Renal pelvis (tissue), 4 donors: Measurements from ENCODE around the gene CAMKV. TPM values are rescaled to one million over a fixed set of nuclear protein-coding genes. Genes with fewer than 3 reads are reported as not detected.
"Not testable (repeated sequence)": the region's sequence is repeated elsewhere in the genome, so short reads cannot be mapped to it uniquely, and the experiment has no call there.

Experiments
- DNase-seq: peaks from one replicate; pipeline ENCODE4 v3.0.0-alpha.2; 2013
- polyA plus RNA-seq, 3 donors: library from polyadenylated mRNA; unstranded; fragments of 120-200 nt; gene quantifications; one replicate each; pipeline ENCODE4 v1.2.1, GENCODE V29; 2013; ENCODE audit not compliant: insufficient read length in 3 of 3

The CAMKV gene
- polyA plus RNA-seq, 3 donors = 0.06 to 0.41 (median 0.26) TPM

- DNase-seq = no peak
These were observed 14.0 kb downstream of the CAMKV start for GRCh38 chr3:49855662-49856061.

DNA sequence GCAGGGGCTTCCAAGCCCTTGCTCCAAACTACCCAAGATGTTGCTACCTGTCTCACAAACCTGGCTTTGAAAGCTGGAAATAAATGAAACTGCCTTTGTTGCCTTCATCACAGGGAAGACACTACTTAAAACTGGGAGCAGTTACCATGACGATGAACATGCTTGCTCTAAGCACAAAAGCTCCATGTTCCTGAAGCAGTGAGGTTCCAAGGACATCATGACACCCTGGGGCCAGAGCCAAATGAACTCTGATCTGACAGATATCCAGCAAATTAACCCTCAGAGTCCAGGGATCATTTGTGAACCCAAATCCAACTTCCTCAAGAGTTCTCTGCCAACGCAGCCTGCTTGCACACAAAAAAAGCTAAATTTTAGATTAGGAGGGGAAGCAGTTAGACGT, 24.0 kb downstream of the CAMKV start:
- DNase-seq = no peak

DNA sequence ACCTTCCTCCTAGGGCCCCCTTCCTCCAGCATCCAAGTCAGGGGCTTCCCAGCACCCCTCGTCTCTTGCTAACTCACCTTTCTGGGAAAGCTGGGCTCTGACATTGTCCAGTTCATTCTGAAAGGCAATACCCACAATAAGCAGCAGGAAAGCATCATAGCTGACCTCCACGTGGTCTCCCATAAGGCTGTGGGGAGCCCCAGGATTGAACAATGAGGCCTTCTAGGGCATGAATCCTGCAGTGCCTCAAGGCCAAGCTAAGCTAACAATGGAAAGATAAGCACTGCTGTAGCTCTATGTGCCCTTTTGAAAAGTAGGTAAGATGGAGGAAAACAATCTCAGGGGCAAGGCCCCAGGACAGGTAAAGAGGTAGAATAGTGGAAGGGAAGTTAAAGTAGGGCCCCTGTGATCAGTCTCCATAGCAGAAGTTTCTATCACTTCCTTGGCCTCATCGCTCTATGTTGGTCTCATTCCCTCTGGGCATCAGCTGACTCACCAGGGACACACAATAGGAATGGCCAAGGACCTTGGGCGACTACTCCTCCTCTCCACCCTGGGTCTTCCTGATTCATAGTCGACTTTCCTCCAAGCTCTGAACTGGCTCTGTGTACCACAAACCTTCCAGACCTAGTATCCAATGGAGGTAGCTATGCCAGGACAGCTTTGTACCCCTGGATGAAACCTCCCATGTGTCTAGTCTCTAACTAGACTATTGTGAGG, 25.1 kb downstream of the CAMKV start:
- DNase-seq = no peak

GRCh38 chr3:49842843-49843517, 26.7 kb downstream of the CAMKV start:
- no peak for DNase-seq

- no peak for DNase-seq
These were observed 27.9 kb downstream of the CAMKV start for GRCh38 chr3:49841806-49842205.

DNA sequence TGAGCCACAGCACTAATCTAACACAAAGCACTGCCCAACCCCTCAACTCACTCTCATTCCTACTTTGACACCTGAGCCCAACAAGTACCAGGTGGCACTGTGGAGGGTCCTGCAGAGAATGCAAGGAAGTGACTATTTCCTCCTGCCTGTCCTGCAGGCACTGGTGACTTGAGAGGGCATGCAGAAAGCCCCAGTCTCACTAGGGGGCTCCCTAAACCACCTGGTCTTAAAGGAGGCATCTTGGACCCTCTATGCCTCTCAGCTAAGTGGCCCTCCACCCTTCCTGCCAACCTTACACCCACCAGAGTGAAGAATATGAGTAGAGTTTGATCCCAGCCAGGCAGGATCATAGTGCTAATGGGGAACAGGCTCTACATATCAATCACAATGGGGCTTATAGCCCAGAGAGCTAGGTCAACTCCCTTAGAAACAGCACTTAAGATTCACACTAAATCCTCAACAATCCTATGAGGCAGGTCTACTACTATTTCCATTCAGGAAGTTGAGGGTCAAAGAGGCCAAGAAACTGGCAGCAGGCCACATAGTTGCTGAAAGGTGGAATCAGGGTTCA, 28.5 kb downstream of the CAMKV start:
- DNase-seq = no peak

GRCh38 chr3:49840388-49840787, 29.3 kb downstream of the CAMKV start:
- DNase-seq = no peak

GRCh38 chr3:49839193-49839809, 30.4 kb downstream of the CAMKV start:
- peak; percentile 75 for DNase-seq

DNA sequence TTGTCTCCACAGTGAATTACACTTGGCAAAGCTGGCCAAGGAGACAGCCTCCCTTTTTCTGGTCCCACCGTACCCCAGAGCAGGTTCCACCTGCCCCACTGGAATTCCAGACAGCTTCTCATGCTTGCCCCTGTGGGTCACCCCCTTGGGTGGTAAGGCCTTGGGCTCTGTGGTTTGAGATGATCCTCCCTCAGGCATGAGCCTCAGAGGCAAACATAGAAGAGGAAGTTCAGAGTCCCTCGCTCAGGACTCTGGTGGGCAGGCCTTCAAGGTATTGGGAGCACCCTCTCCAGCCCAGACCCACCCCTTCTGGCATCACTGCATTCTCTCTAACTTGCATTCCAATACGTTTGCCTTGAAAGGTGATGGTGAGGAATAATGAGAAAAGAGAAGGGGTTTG, 38.4 kb downstream of the CAMKV start:
- DNase-seq = no peak

- DNase-seq = no peak
These were observed 43.7 kb downstream of the CAMKV start for GRCh38 chr3:49826016-49826415.

GRCh38 chr3:49823131-49823530, 46.6 kb downstream of the CAMKV start:
- DNase-seq = not testable (repeated sequence)

DNA sequence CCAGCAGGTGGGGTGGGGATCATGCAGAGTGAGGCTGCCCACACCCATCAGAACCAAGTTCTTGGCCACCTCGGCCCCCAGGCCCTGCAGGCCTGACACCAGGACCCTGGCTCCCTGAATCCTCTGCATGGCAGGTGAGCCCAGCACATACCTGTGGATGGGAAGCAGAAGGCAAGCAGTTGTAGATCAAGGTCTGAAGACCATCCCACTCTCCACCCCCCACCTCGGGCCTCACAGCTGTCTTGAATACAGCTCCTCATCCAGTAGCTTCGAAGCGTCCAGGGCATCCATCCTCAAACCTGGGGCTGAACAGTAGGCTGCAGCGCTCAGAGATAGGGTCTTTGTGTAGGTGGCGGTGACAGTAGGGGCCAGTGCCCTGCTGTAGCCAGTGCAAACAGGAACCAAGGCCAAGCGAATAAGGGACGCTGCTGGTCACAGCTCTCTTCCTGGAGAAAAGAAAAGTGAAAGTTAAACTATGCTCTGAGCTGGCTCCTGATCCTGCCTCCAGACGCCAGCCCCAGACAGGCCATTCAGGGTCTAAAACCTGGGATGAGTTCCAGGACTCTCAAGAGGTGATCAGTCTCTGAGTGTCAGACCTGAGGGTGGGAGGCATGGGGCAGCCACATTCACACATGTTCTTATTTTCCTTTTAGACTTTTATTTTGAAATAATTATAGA, 56.1 kb downstream of the CAMKV start, which contains the start of gene UBA7:
Gene UBA7, minus strand, starts transcription at position 457 of the 678 bp plus-strand sequence. Its CDS starts 166 bp downstream, at position 291.
- DNase-seq = peak; percentile 50

GRCh38 chr3:49812916-49813496, 56.7 kb downstream of the CAMKV start:
- no peak for DNase-seq

Other genes starting within 250 kb of the CAMKV start
- gene APEH, start 195.6 kb downstream of the CAMKV start, polyA plus RNA-seq = 100 to 1,000 TPM; 153 to 162 (median 156) TPM
- 100 to 1,000 TPM; 192 to 266 (median 201) TPM for gene MST1, start 180.4 kb downstream of the CAMKV start, polyA plus RNA-seq
- gene RNF123, start 180.3 kb downstream of the CAMKV start, polyA plus RNA-seq = 10 to 100 TPM; 40.4 to 42.0 (median 40.9) TPM
- 1 to 10 TPM; 2.3 to 2.7 (median 2.5) TPM for gene AMIGO3, start 150.2 kb downstream of the CAMKV start, polyA plus RNA-seq
- 10 to 100 TPM; 15.7 to 20.7 (median 15.8) TPM for gene GMPPB, start 146.0 kb downstream of the CAMKV start, polyA plus RNA-seq
- gene IP6K1, start 83.4 kb downstream of the CAMKV start, polyA plus RNA-seq = 10 to 100 TPM; 48.7 to 52.9 (median 51.4) TPM
- not detected for gene CDHR4, start 70.0 kb downstream of the CAMKV start, polyA plus RNA-seq
- gene INKA1, start 66.6 kb downstream of the CAMKV start, polyA plus RNA-seq = 10 to 100 TPM in 2 of 3 donors, 1 to 10 TPM in 1; 9.9 to 17.2 (median 12.7) TPM
- 10 to 100 TPM; 34.4 to 43.1 (median 36.8) TPM for gene UBA7, start 56.0 kb downstream of the CAMKV start, polyA plus RNA-seq
- gene TRAIP, start 13.3 kb downstream of the CAMKV start, polyA plus RNA-seq = 10 to 100 TPM in 1 of 3 donors, 1 to 10 TPM in 2; 9.3 to 13.1 (median 9.7) TPM
- gene MST1R, start 34.0 kb upstream of the CAMKV start, polyA plus RNA-seq = 1 to 10 TPM in 2 of 3 donors, under 1 TPM in 1; 1.00 to 1.7 (median 1.4) TPM
- 1 to 10 TPM; 8.1 to 9.3 (median 8.5) TPM for gene MON1A, start 59.9 kb upstream of the CAMKV start, polyA plus RNA-seq
- 100 to 1,000 TPM; 123 to 187 (median 129) TPM for gene RBM6, start 70.2 kb upstream of the CAMKV start, polyA plus RNA-seq
- gene RBM5, start 219.0 kb upstream of the CAMKV start, polyA plus RNA-seq = 100 to 1,000 TPM; 250 to 390 (median 367) TPM